GM21619 (cell line): ENCODE results near the gene EXOSC7.
A peak's percentile ranks its signal among the peaks of the same experiment; 100 is the strongest.

Source experiments
- ATAC-seq: cut with Tn5 transposase; IDR thresholded peaks from one replicate; pipeline ENCODE4 v1.9.1; 2021; ENCODE audit not compliant: unreplicated experiment

EXOSC7 gene

GRCh38 chr3:44992555-44993470, 16.8 kb downstream of the EXOSC7 start:
- no peak for ATAC-seq

- ATAC-seq: no peak
Measured at GRCh38 chr3:44993471-44994205, 17.6 kb downstream of the EXOSC7 start.

GRCh38 chr3:44995142-44995770, 19.2 kb downstream of the EXOSC7 start:
- no peak for ATAC-seq

- ATAC-seq: peak; percentile 66
Measured at GRCh38 chr3:44996556-44996969, 20.5 kb downstream of the EXOSC7 start.

- ATAC-seq: no peak
Measured at GRCh38 chr3:44999782-45000181, 23.7 kb downstream of the EXOSC7 start.

- no peak for ATAC-seq
Measured at GRCh38 chr3:45000823-45001222, 24.8 kb downstream of the EXOSC7 start.

GRCh38 chr3:45001738-45002137, 25.7 kb downstream of the EXOSC7 start:
- no peak for ATAC-seq

- no peak for ATAC-seq
Measured at GRCh38 chr3:45002139-45002660, 26.2 kb downstream of the EXOSC7 start.

GRCh38 chr3:45002720-45003119, 26.7 kb downstream of the EXOSC7 start:
- ATAC-seq: no peak

GRCh38 chr3:45003406-45003805, 27.4 kb downstream of the EXOSC7 start:
- ATAC-seq: no peak

- no peak for ATAC-seq
Measured at GRCh38 chr3:45003859-45004258, 27.8 kb downstream of the EXOSC7 start.

- no peak for ATAC-seq
Measured at GRCh38 chr3:45007091-45007490, 31.0 kb downstream of the EXOSC7 start.

GRCh38 chr3:45008117-45008516, 32.1 kb downstream of the EXOSC7 start:
- ATAC-seq: no peak

GRCh38 chr3:45009868-45010267, 33.8 kb downstream of the EXOSC7 start:
- ATAC-seq: no peak

GRCh38 chr3:45010811-45011333, 34.8 kb downstream of the EXOSC7 start:
- ATAC-seq: no peak

- no peak for ATAC-seq
Measured at GRCh38 chr3:45011756-45012508, 35.9 kb downstream of the EXOSC7 start.

GRCh38 chr3:45012577-45012976, 36.5 kb downstream of the EXOSC7 start:
- no peak for ATAC-seq

- ATAC-seq: no peak
Measured at GRCh38 chr3:45016916-45017315, 40.9 kb downstream of the EXOSC7 start.

- no peak for ATAC-seq
Measured at GRCh38 chr3:45017821-45018220, 41.8 kb downstream of the EXOSC7 start.

- no peak for ATAC-seq
Measured at GRCh38 chr3:45020534-45020933, 44.5 kb downstream of the EXOSC7 start.
